Muscle layer of duodenum (tissue), 2 donors: ENCODE results near the gene NAPA.

ENCODE experiments used
- H3K27ac ChIP-seq: one replicate; pipeline ENCODE4 v1.7.0; 2013; ENCODE audit warnings: mild to moderate bottlenecking, low read length
- H3K27me3 ChIP-seq: one replicate; pipeline ENCODE4 v1.7.0; 2013; ENCODE audit warnings: low read depth, mild to moderate bottlenecking, control low read depth, low read length
- H3K36me3 ChIP-seq, 2 donors: one replicate each; pipeline ENCODE4 v1.7.0; 2013; ENCODE audit warnings: low read length in 2 of 2, control low read depth in 1 of 2, mild to moderate bottlenecking in 1 of 2; ENCODE audit not compliant: insufficient read depth in 2 of 2, control insufficient read depth in 1 of 2
- H3K4me1 ChIP-seq, 2 donors: one replicate each; pipeline ENCODE4 v1.7.0; 2013; ENCODE audit warnings: low read length in 2 of 2, mild to moderate bottlenecking in 2 of 2, control low read depth in 1 of 2, moderate library complexity in 1 of 2; ENCODE audit not compliant: insufficient read depth in 2 of 2, control insufficient read depth in 1 of 2
- H3K4me3 ChIP-seq, 2 donors: one replicate each; pipeline ENCODE4 v1.7.0; 2013; ENCODE audit warnings: low read length in 2 of 2, low read depth in 1 of 2, mild to moderate bottlenecking in 1 of 2
- H3K9me3 ChIP-seq, 2 donors: one replicate each; pipeline ENCODE4 v1.7.0; 2013; ENCODE audit warnings: low read length in 2 of 2, control low read depth in 1 of 2, mild to moderate bottlenecking in 1 of 2; ENCODE audit not compliant: control insufficient read depth in 1 of 2
- donor health status: healthy.

Gene NAPA

GRCh38 chr19:47445937-47446402, 68.9 kb downstream of the NAPA start:
- Histone ChIP-seq H3K4me3 (no peak overlapping the region), H3K9me3 (no peaks in the 10 kb centered on the region), H3K27ac (no peak overlapping the region), H3K4me1 (peaks cover 6 to 18% of the 10 kb centered on the region in 2 donors), H3K27me3 (peaks cover 50% of the 10 kb centered on the region), H3K36me3 (no peaks in the 10 kb centered on the region)

- H3K4me3 ChIP-seq = no peak overlapping the region
- H3K9me3 ChIP-seq = no peaks in the 10 kb centered on the region
- H3K36me3 ChIP-seq = no peaks in the 10 kb centered on the region
- H3K27ac ChIP-seq = no peak overlapping the region
- peaks cover 6 to 18% of the 10 kb centered on the region in 2 donors for H3K4me1 ChIP-seq
- peaks cover 50% of the 10 kb centered on the region for H3K27me3 ChIP-seq
Observed at GRCh38 chr19:47445527-47445926, 69.3 kb downstream of the NAPA start.

GRCh38 chr19:47444388-47444821, 70.5 kb downstream of the NAPA start:
- H3K27ac ChIP-seq = no peak overlapping the region
- H3K9me3 ChIP-seq = no peaks in the 10 kb centered on the region
- H3K4me1 ChIP-seq = peaks cover 6 to 18% of the 10 kb centered on the region in 2 donors
- no peak overlapping the region for H3K4me3 ChIP-seq
- no peaks in the 10 kb centered on the region for H3K36me3 ChIP-seq
- peaks cover 50% of the 10 kb centered on the region for H3K27me3 ChIP-seq

- Histone ChIP-seq H3K4me3 (no peak overlapping the region), H3K36me3 (no peaks in the 10 kb centered on the region), H3K4me1 (peaks cover 6 to 18% of the 10 kb centered on the region in 2 donors), H3K27me3 (peaks cover 45% of the 10 kb centered on the region), H3K9me3 (no peaks in the 10 kb centered on the region), H3K27ac (no peak overlapping the region)
Observed at GRCh38 chr19:47443331-47443730, 71.5 kb downstream of the NAPA start.

- Histone ChIP-seq H3K4me3 (no peak overlapping the region), H3K9me3 (no peaks in the 10 kb centered on the region), H3K27me3 (peaks cover 12% of the 10 kb centered on the region), H3K27ac (no peak overlapping the region), H3K4me1 (no peaks in the 10 kb centered on the region), H3K36me3 (no peaks in the 10 kb centered on the region)
Observed at GRCh38 chr19:47438793-47439220, 76.1 kb downstream of the NAPA start.
